HK-2 (cell line): ENCODE measurements around the gene PTCD1.
A peak's percentile ranks its signal among the peaks of the same experiment; 100 is the strongest.
"Not testable (repeated sequence)": the region's sequence is repeated elsewhere in the genome, so short reads cannot be mapped to it uniquely, and the experiment has no call there.

Experiments used
- DNase-seq: peaks from one replicate; pipeline ENCODE4 v3.0.0-alpha.2; 2018; ENCODE audit not compliant: unreplicated experiment

The PTCD1 gene

GRCh38 chr7:99387912-99388311 lies 50.7 kb downstream of the PTCD1 start:
- no peak for DNase-seq

- not testable (repeated sequence) for DNase-seq
Measured at GRCh38 chr7:99387239-99387635, 51.4 kb downstream of the PTCD1 start.

- DNase-seq: no peak
Measured at GRCh38 chr7:99386584-99387238, 51.9 kb downstream of the PTCD1 start.

- no peak for DNase-seq
Measured at GRCh38 chr7:99385564-99385963, 53.0 kb downstream of the PTCD1 start.

- no peak for DNase-seq
Measured at GRCh38 chr7:99384523-99384922, 54.1 kb downstream of the PTCD1 start.

- DNase-seq: no peak
Measured at GRCh38 chr7:99383791-99384370, 54.7 kb downstream of the PTCD1 start.

GRCh38 chr7:99383203-99383602 lies 55.4 kb downstream of the PTCD1 start:
- DNase-seq: no peak

- no peak for DNase-seq
Measured at GRCh38 chr7:99381664-99382075, 56.9 kb downstream of the PTCD1 start.

- peak; percentile 85 for DNase-seq
Measured at GRCh38 chr7:99380823-99381663, 57.6 kb downstream of the PTCD1 start.

GRCh38 chr7:99380032-99380822 lies 58.4 kb downstream of the PTCD1 start:
- peak; percentile 84 for DNase-seq

- DNase-seq: not testable (repeated sequence)
Measured at GRCh38 chr7:99379693-99380031, 58.9 kb downstream of the PTCD1 start.

GRCh38 chr7:99379043-99379577 lies 59.5 kb downstream of the PTCD1 start:
- peak; percentile 74 for DNase-seq

GRCh38 chr7:99375070-99375807 lies 63.4 kb downstream of the PTCD1 start:
- DNase-seq: peak; percentile 85

GRCh38 chr7:99374111-99375064 lies 64.2 kb downstream of the PTCD1 start, which contains the start of gene ARPC1B:
Gene ARPC1B (plus strand): TSS chr7:99374730. CDS start chr7:99385715, 10,985 bp downstream.
- peak; percentile 78 for DNase-seq

GRCh38 chr7:99373091-99374066 lies 65.2 kb downstream of the PTCD1 start:
- DNase-seq: no peak

GRCh38 chr7:99372275-99373090 lies 66.1 kb downstream of the PTCD1 start:
- DNase-seq: peak; percentile 65

GRCh38 chr7:99371376-99371920 lies 67.2 kb downstream of the PTCD1 start:
- DNase-seq: peak; percentile 69
